Sciatic nerve (tissue), 2 donors: ENCODE measurements around the gene SLMAP. TPM values are rescaled to one million over a fixed set of nuclear protein-coding genes. Genes with fewer than 3 reads are reported as not detected.

Source experiments
- ATAC-seq: fragments of 200-7000 bp; cut with Tn5 transposase; one replicate; pipeline ENCODE4 v1.9.1; 2020; ENCODE audit warnings: mild to moderate bottlenecking, moderate library complexity
- DNase-seq: peaks from one replicate; pipeline ENCODE4 v3.0.0-alpha.2; 2020; ENCODE audit warnings: low spot score
- intact Hi-C: fragments of 100-400 bp; cut with DNase I; formaldehyde crosslinking; loops from one replicate; pipeline ENCODE4 v1.14.2; 2022
- total RNA-seq: library from RNA; stranded (reverse); fragmentation: NEBNext Ultra II Directional; extraction: Animal tissue kit (Norgen Biotek cat#: 25700); gene quantifications from one replicate; pipeline ENCODE4 v1.2.1, GENCODE V29; 2021
- donor health status: DM: no; HTN: no; CAD: no.
- donor health status: DM: no; HTN: no; CAD: no.

The SLMAP gene
- total RNA-seq, 1 donor from 2014 or later, result 111 TPM

DNA sequence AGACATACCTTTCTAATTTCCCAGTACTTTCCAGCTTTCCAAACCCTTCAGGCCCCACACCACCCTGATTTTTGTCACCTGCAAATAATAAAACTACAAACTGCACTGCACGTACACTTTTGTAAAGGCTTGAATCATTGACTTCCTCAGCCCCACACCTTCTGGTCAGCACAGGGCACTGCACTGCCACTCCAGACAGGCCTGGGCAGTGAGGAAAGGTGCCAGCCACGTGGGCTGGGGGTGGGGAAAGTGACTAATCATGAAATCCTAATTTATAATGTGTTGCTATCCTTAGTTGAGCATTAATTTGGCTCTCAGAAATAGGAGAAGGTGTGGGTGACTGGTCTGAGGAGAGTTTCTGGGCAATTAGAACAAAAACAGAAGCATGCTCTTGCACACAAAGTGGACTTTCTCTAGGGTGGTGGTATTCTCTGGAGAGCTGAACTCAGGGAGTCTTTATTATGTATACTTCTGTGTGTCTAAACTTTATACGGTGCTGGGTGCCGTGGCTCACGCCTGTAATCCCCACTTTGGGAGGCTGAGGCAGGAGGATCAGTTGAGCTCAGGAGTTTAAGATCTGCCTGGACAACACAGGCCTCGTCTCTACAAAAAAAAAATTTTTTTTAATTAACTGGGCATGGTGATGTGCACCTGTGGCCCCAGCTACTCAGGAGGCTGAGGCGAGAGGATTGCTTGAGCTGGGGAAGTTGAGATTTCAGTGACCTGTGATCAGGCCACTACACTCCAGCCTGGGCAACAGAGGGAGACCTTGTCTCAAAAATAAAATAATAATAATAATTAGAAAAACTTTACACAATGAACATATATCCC lies 193.9 kb downstream of the SLMAP start:
- DNase-seq (no peak), ATAC-seq (no peak)
- intact Hi-C loops, result no loop called here

DNA sequence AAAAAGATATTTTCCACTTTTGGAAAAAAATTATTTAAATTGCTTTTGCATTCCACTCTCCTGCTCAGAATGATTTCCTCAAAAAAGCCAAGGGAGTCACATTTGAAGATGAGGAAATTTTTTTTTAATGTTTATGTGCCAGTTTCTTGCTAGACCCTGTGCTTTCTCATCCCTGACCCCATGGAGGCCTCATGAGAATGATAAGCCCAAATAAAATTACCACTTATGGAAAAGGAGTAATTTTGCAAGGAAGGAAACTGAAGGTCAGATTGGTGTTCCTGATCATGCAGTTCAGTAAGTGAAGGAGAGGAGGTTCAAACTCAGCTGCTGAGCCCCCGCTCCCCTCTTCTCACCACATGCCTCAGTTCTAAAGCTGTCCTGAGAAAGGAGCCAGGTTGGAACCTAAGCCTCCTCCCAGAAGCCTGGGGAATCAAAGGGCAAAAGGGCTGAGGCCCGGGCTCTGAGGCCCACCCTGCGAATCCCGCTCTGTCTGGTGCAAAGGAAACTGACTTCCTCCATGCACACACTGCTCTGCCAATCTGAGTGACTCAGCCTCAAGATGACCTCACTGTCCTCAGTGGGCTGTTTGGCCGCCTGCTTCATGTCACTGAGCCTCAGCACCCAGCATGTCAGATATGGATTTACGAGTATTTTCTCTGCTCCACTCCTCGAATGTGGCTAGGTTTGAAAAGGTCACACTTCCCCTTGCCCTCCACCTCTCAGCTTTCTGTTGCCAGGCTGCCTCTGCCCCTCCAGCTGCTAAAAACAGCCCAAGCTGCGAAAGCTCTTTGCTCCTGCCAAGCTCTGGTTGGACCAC lies 195.2 kb downstream of the SLMAP start:
- peak; percentile 75 for DNase-seq
- intact Hi-C loops, result no loop called here

DNA sequence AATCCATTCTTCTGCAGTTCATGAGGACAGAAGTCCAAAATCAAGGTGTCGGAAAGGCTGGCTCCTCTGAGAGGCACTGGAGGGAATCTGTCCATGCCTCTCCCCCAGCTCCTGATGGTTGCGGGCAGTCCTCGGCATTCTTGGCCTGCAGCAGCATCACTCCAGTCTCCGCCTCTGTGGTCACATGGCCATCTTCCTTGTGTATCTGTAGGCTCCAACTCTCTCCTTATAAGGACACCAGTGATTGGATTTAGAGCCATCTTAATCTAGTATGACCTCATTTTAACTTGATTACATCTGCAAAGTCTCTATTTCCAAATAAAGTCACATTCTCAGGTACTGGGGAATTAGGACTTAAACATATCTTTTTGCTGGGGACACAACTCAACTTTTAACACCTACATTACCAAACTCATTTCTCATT lies 196.1 kb downstream of the SLMAP start:
- DNase-seq (peak; percentile 73), ATAC-seq (peak; percentile 87)
- intact Hi-C loops, result no loop called here

More for the DNA sequence above, 195.2 kb downstream of the SLMAP start:
- ATAC-seq, result peak; percentile 91

DNA sequence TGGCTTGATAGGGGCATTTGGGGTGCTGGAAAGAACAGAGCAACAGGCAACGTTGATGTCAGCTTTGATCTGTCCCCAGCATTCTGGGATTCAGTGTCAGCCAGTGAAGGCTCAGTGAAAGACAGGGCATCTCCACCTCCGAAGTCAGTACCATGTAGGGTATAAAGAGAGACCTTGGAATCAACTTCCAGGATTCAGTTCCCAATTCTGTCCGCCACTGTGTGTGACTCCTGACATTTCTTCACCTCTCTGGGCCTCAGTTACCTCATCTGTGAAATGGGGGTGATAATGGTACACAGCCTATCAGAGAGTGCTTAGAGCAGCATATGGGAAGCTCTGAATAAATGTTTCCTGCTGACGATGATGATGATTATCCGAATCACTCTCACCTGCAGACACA lies 196.5 kb downstream of the SLMAP start:
- ATAC-seq (no peak), DNase-seq (no peak)
- intact Hi-C loops, result no loop called here

DNA sequence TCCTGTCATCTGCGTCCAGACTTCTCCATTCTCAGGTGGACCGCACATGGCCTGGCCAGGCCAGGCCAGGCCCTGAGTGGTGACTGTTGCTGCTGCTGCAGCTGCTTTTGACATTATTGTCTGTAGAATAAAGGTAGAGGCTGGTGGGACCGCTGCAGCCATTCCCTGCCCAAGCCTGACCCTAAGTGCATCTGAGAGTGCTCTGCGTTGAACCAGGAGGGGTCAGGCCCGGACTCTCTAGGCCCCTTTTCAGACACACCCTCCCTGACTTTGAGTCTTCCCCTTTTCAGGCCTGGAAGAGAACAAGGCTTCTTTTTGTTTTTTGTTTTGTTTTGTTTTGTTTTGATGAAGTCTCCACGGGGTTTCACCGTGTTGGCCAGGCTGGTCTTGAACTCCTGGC lies 197.5 kb downstream of the SLMAP start:
- ATAC-seq (no peak), DNase-seq (no peak)
- intact Hi-C loops, result no loop called here

DNA sequence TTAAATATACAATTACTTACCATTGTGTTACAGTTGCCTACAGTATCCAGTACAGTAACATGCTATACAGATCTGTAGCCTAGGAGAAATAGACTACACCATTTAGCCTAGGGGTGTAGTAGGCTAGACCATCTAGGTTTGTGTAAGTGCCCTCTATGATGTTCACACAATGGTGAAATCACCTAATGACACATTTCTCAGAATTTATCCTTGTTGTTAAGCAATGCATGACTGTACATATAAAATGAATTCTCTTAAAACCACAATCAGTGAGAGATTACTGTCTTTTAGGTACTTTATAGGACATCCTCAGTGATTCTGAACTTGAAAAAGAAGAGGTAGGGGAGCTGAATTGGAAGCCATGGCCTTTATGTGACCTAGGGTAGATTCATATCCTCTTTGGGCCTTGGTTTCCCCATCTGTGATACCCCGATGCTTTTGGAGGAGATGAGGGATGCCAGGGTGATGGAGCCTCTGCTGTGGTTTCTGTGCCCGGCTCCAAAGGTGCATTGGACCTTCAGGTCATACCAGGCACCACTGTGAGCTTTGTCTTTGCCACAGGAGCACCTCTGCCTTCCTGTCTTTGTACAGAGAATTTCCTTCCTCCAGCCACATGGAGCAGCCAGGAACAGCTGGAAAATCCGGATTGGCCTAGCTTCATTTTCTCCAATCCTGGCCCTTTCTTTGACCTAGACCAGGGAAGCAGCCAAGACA lies 200.2 kb downstream of the SLMAP start:
- intact Hi-C loops, result no loop called here
- ATAC-seq, result no peak
- DNase-seq, result no peak

DNA sequence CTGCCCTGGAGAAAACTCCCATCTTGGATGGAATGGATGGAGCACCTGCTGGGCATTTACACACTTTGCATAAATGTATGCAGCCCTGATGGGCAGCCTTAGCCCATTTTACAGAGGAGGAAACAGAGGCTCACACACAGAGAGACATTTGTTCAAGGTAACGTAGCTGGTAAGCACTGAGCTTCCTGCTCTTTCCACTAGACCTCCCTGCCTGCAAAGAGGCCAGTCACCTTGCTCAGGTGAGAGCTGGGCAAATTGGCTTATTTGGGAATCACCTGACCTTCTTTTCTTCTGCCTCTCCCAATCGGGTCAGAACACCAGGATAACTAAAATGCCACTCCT lies 200.7 kb downstream of the SLMAP start:
- DNase-seq, result no peak
- ATAC-seq, result no peak
- intact Hi-C loops, result no loop called here

DNA sequence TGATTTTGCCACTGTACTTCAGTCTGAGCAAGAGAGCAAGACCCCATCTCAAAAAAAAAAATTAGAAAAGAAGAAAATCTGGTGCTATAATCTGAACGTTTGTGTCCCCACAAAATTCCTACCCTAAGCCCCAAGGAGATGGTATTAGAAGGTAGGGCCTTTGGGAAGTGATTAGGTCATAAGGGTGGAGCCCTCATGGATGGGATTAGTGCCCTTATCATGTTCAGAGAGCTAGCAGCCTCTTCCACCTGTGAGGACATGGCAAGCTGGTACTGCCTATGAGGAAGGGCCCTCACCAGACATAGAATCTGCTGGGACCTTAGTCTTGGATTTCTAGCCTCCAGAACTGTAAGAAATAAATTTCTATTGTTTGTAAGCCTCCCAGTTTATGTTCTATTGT lies 201.7 kb downstream of the SLMAP start:
- DNase-seq (no peak), ATAC-seq (no peak)
- intact Hi-C loops, result no loop called here

DNA sequence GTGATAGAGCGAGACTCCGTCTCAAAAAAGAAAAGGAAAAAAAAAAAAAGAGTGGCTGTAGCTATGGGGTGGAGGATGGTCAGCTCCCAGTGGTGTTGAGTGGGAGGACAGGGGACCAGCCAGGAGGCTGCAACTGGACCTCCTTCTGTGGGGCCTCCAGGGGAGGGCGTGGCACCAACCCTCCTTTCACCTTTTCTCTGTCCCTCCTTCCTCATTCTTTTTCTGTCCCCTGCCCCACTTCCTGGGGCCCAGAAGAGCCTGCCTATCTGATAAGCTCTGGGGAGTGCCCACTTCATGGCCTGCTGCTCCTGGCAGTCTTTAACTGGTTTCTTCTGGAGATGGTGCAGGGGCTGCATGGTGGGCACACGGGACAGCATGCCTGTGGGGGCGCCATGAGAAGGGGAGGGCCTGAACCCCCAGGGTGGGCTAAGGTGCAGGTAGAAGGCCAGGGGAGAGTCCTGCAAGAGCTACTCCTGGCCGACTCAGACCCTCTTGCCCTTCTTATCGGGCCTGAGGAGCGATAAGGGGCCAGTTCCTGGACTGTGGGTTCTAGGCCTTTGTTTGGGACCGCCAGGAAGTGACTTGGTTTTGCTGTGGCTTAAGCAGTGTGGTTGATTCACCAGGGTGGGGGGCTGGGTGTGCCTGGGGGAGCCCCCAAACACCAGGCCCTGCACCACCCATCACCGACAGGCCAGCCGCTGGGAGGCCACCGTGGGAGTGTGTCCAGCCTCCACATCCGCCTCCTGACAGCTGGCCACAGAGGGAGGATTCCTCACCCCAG lies 202.7 kb downstream of the SLMAP start:
- ATAC-seq, result peak; percentile 42
- DNase-seq, result no peak
- intact Hi-C loops, result no loop called here

DNA sequence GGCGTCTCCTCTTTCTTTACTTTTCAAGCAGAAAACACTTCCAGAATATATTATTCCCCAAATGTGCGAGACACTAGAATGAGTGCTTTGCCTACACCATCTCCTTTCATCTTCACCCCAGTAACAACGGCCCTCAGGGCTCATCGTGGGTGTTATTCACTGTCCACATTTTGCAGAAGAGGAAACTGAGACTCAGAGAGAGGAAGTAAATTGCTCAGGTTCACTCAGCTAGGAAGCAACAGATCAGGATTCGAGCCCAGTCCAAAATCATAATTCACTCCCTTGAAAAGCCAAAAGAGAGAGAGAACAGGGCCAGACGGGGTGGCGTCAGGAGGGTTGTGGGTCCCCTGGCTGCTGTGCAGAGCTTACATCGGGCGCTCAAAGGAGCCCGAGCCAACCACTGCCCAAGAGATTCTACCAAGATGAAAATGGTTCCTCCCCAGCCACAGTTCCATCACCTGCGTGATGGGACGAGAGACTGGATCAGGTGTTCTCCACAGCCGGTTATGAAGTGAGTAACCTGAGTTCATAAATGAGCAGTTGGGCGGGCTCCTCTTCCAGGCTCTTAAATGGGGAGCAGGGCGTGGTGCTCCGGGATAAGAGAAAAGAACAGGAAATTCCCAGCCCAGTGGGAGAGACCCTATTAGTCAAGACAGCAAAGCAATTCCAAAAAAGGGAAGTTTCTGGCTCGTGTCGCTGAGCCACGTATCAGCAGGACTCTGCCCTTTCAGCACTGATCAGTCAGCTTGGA lies 203.5 kb downstream of the SLMAP start:
- ATAC-seq (peak; percentile 69), DNase-seq (no peak)
- intact Hi-C loops, result no loop called here

DNA sequence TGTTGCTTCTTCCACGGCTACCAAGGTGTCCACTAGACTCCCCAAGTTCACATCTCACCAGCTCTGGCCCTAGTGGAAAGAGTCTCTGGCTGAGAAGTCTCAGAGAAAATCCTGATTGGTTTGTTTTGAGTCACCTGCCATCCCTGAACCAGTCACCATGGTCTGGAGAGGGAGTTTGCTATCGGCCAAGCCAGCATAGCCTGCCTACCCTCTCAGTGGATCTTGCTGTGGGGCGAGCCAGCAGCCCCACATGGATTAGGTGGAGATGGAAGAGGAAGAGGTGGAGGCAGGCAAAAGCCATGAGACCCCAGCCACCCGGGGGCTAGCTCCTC lies 204.0 kb downstream of the SLMAP start:
- ATAC-seq, result no peak

DNA sequence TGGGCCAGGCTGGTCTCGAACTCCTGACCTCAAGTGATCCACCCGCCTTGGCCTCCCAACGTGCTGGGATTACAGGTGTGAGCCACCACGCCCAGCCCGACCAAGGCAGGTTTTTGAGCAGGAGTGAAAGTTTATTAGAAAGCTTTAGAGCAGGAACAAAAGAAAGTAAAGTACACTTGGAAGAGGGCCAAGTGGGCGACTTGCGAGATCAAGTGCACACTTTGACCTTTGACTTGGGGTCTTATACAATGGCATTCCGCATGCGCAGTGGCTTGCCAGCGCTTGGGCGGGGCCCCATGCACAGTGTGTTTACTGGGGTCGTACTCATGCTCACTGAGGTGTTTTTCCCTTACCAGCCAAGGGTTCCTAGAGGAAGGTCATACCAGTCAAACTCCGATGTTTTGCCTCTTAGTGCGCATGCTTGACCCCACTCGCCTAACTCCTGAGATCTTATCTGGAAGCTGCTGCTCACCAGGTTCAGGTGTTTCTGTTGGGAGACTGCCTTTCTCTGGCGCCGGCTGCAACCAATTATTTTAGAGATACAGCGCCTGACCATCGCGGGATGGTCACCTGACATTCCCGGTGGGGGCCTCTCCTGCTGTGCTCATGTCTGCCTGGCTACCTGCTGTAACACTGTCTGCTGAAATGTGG lies 205.2 kb downstream of the SLMAP start:
- intact Hi-C loops, result no loop called here
- ATAC-seq (no peak), DNase-seq (no peak)

More for the DNA sequence above, 204.0 kb downstream of the SLMAP start:
- intact Hi-C loops, result no loop called here
- DNase-seq, result no peak

DNA sequence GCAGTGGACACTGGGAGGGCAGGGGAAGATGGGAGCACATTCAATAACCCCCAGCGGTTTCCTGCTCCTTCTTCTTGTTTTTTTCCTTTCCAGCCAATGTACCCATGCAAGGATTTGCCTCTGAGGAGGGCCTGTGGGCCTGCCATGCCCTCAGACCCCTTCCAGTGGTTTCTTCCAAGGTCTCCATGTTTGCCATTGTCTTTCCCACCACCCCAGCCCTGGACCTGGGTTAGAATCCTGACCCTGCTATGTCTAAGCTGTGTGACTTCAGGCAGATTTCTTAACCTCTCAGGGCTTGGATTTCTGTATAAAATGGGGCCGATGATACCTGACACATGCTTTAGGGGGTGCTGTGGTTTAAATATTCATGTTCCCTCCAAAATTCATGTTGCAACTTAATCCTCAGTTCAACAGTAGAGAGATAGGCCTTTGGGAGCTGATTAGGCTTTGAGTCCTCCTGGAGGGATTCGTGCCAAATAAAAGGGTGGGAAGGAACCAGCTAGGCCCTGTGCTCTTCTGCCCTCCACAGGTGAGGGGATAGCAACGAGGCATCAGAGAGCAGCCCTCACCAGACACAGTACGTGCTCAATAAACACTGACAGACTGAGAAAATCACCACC lies 205.8 kb downstream of the SLMAP start:
- DNase-seq (no peak), ATAC-seq (no peak)
- intact Hi-C loops, result no loop called here

DNA sequence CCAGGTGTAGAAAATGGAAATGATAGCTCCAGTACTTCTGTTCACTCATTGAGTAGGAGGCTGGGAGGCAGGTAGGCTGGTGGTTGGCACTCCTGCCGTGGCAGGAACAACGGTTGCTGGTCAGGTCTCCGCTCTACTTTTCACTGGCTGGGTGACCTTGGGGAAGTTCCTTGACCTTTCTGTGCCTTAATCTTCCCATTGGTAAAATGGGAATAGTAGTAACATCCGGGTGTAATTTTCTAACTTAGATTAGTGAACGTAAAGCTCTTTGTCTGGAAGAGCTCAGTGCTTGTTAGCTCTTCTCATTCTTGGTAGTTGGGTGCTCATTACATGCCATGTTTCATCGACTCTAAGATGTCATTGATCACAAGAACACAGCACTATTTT lies 206.3 kb downstream of the SLMAP start:
- intact Hi-C loops, result no loop called here
- DNase-seq (no peak), ATAC-seq (no peak)

DNA sequence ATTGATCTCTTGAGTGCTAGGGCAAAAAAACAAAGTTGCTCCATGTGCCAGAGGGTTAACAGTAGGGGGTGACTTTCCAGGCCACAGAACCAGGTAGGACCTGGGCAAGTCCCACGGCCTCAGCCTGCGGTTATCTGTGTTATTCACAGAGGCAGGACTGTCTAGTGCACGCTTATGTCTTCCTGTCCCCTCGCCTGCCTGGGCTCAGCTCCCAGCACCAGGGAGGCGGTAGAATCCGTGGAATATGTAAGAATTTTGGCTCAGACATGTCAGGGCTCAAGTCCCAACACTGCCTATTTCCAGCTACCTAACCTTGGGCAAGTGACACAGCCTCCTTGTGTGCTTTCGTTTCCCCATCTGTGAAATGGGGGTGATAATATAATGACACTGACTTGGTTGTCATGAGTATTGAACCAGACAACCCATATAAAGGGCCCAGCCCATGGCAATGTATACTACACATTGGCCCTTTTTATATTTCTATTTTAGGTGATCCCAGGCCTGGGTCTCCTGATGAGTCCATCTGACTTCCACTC lies 207.8 kb downstream of the SLMAP start:
- ATAC-seq (no peak), DNase-seq (no peak)
- intact Hi-C loops, result no loop called here

DNA sequence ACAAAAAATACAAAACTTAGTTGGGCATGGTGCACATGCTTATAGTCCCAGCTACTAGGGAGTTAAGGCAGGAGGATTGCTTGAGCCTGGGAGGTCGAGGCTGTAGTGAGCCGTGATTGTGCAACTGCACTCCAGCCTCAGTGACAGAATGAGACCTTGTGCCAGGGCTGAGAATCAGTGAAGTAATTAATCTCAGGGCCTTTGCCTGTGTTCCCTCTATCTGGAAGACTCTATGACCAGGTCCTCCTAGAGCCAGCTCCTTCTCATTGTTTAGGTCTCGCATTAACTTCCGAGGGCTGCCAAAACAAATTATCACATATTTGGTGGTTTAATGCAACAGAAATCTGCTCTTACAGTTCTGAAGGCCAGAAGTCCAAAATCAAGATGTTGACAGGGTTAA lies 210.7 kb downstream of the SLMAP start:
- intact Hi-C loops, result no loop called here
- DNase-seq (no peak), ATAC-seq (peak; percentile 71)

DNA sequence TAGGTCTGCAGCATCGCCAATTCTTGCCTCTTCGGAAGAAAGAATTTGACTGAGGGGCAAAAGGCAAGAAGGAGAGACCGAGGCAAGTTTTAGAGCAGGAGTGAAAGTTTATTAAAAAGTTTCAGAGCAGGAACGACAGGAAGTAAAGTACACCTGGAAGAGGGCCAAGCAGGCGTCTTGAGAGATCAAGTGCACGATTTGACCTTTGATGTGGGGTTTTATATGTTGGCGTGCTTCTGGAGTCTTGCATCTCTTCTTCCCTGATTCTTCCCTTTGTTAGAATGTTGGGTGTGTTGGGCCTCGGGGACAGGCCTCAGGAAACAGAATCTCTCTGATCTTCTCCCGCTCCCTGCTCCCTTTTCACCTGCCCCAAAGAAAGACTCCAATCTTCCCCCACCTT lies 211.5 kb downstream of the SLMAP start:
- no peak for DNase-seq
- intact Hi-C loops, result no loop called here
- ATAC-seq, result no peak
